Ascending aorta (tissue), 2 donors: Measurements from ENCODE around the gene FOCAD. TPM values are rescaled to one million over a fixed set of nuclear protein-coding genes. Genes with fewer than 3 reads are reported as not detected.
"Not testable (repeated sequence)": the region's sequence is repeated elsewhere in the genome, so short reads cannot be mapped to it uniquely, and the experiment has no call there.

Experiments used
- DNase-seq, 2 donors: peaks; one replicate each; pipeline ENCODE4 v3.0.0-alpha.2; 2019; ENCODE audit warnings: low spot score in 2 of 2
- H3K27ac ChIP-seq, 2 donors: fragments of 200-600 bp; sonication (generic); one replicate each; pipeline ENCODE4 v1.5.1; 2016 to 2017; ENCODE audit warnings: mild to moderate bottlenecking in 1 of 2
- H3K27me3 ChIP-seq: fragments of 200-600 bp; sonication (generic); one replicate; pipeline ENCODE4 v1.5.1; 2017
- H3K36me3 ChIP-seq, 2 donors: fragments of 200-600 bp; sonication (generic); one replicate each; pipeline ENCODE4 v1.5.1; 2016
- H3K4me1 ChIP-seq, 2 donors: fragments of 200-600 bp; sonication (generic); one replicate each; pipeline ENCODE4 v1.5.1; 2016 to 2017; ENCODE audit warnings: mild to moderate bottlenecking in 1 of 2
- H3K4me3 ChIP-seq, 2 donors: fragments of 200-600 bp; sonication (generic); one replicate each; pipeline ENCODE4 v1.5.1; 2016 to 2017; ENCODE audit warnings: mild to moderate bottlenecking in 1 of 2
- H3K9me3 ChIP-seq, 2 donors: fragments of 200-600 bp; sonication (generic); one replicate each; pipeline ENCODE4 v1.5.1; 2016
- intact Hi-C: fragments of 100-400 bp; cut with DNase I; formaldehyde crosslinking; loops from one replicate; pipeline ENCODE4 v1.15.1; 2023
- total RNA-seq: library from RNA; depleted of rRNA; stranded (reverse); fragments of >200 nt; gene quantifications from one replicate; pipeline ENCODE4 v1.1.0, GENCODE V29; 2016
- TF ChIP-seq, protein P1 (sequence below), 3 experiments: fragments of 200-600 bp in 2 of 3; fragments of 450-650 bp in 1 of 3; sonication (generic) in 2 of 3; IDR thresholded peaks; one replicate each; pipeline ENCODE4 v1.5.1; 2016 to 2019; ENCODE audit warnings: antibody characterized with exemption in 3 of 3, mild to moderate bottlenecking in 1 of 3, moderate library complexity in 1 of 3

Gene FOCAD
- total RNA-seq, 1 donor from 2014 or later: 64.3 TPM

DNA sequence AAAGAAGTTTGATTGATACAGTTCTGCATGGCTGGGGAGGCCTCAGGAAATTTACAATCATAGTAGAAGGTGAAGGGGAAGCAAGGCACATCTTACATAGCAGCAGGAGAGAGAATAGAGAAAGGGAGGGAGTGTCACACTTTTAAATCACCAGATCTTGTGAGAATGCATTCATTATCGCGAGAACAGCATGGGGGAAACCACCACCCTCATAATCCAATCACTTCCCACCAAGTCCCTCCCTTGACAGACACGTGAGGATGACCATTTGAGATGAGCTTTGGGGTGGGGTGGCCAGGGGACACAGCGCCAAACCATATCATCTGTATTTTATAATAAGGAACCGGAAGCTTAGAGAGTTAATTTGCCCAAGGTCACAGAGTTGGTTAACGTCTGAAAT, 13.7 kb upstream of the FOCAD start:
- Histone ChIP-seq H3K27ac (no peak overlapping the region), H3K4me3 (no peak overlapping the region), H3K27me3 (no peaks in the 10 kb centered on the region), H3K4me1 (no peaks in the 10 kb centered on the region), H3K36me3 (no peaks in the 10 kb centered on the region), H3K9me3 (no peaks in the 10 kb centered on the region)
- TF ChIP-seq, protein P1, sequence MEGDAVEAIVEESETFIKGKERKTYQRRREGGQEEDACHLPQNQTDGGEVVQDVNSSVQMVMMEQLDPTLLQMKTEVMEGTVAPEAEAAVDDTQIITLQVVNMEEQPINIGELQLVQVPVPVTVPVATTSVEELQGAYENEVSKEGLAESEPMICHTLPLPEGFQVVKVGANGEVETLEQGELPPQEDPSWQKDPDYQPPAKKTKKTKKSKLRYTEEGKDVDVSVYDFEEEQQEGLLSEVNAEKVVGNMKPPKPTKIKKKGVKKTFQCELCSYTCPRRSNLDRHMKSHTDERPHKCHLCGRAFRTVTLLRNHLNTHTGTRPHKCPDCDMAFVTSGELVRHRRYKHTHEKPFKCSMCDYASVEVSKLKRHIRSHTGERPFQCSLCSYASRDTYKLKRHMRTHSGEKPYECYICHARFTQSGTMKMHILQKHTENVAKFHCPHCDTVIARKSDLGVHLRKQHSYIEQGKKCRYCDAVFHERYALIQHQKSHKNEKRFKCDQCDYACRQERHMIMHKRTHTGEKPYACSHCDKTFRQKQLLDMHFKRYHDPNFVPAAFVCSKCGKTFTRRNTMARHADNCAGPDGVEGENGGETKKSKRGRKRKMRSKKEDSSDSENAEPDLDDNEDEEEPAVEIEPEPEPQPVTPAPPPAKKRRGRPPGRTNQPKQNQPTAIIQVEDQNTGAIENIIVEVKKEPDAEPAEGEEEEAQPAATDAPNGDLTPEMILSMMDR (IDR thresholded peaks at IDR 0.05): no peak
- intact Hi-C loops: no loop called here
- DNase-seq: no peak

DNA sequence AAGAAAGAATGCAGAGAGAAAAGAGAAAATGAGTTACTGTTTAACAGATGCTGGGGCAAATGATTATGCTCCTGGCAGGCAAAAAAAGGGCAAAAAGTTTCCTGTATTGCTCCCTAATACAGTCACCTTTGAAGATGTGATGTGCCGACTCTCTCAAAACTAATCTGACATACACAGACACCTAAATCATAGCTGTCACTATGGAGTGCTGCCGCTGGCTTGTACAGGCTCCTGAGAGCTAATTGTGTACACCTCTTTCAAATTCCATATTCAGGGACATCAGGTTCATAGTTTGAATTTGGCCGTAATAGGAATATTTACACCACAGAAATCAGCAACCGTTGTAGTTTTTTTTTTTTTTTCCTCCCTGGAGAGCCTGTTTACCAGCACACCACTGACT, 12.4 kb upstream of the FOCAD start:
- no peak for DNase-seq
- intact Hi-C loops: no loop called here
- H3K27me3 ChIP-seq: no peaks in the 10 kb centered on the region
- TF ChIP-seq, protein P1 (IDR thresholded peaks at IDR 0.05): no peak
- H3K4me3 ChIP-seq: no peak overlapping the region
- no peaks in the 10 kb centered on the region for H3K9me3 ChIP-seq
- no peaks in the 10 kb centered on the region for H3K36me3 ChIP-seq
- no peaks in the 10 kb centered on the region for H3K4me1 ChIP-seq
- no peak overlapping the region for H3K27ac ChIP-seq

DNA sequence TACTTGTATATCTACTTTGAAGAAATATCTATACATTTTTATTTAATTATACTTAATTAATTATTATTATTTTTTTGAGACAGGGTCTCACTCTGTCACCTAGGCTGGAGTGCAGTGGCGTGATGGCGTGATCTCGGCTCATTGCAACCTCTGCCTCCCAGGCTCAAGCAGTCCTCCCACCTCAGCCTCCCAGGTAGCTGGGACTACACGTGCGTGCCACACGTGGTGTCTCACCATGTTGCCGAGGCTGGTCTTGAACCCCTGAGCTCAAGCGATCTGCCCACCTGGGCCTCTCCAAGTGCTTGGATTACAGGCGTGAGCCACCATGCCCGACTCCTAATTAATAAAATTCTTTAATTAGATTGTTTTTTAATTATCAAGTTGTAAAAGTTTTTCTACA, 10.5 kb upstream of the FOCAD start:
- H3K4me3 ChIP-seq, H3K36me3 ChIP-seq, DNase-seq, H3K27me3 ChIP-seq, H3K9me3 ChIP-seq, H3K4me1 ChIP-seq, H3K27ac ChIP-seq, intact Hi-C loops: not testable (repeated sequence)

DNA sequence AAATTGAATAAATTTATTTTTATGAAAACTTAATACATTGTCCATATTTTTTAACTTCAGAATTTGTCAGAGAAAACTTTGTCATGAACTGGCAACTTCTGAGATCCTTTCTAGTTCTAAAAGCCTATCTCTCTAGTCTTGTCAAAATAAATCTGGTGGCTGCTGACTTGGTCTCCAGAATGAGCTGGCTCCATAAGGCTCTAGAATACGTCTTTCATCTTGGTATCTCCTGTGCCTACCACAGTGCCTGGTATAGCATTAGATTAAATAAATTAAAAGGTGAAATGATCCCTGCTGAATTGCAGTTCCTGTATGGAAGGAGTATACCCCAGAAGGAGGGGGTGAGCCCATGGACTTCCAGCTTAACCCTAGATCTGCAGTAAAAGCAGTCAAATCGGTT, 2.6 kb upstream of the FOCAD start:
- Histone ChIP-seq H3K36me3 (no peaks in the 10 kb centered on the region), H3K4me1 (peaks cover 0 to 13% of the 10 kb centered on the region in 2 donors), H3K9me3 (no peaks in the 10 kb centered on the region), H3K27me3 (no peaks in the 10 kb centered on the region), H3K27ac (no peak overlapping the region), H3K4me3 (no peak overlapping the region)
- intact Hi-C loops: loop anchor here (5.0 to 10.0 kb wide), 3 partner anchors 303 to 1123 kb away; partner anchors contain the start of gene MTAP
- no peak for DNase-seq
- TF ChIP-seq, protein P1 (IDR thresholded peaks at IDR 0.05): no peak

DNA sequence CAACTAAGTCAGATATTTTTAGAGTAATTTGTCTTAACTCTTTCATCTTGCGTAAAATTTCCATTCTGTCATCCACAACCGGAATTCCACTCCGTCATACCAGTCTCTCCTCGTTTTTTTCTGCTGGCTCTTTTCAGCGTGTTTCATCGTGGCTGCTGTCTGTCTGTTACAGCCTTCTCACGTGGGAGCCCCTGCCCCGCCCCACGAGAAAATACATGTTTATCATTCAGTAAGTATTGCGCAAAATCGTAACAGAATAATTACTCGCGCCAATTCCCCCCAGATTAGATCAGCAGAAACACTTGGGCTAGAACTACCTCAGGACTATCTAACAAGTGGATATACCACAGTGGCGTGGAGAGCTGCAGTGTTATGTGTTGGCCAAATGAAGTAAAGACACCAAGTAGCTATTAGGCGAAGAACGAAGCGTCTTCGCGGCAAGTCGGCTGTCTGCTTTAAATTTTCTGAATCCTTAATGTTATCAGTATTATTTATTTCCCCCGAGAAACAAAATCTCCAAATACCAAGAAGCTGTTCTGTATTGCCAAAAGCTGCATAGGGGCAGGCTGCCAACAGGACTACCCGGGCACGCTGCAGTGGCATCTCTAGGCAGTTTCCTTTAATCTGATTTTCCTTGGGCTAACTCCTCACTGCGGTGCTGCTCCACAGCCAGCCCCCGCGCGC, 566 bp upstream of the FOCAD start:
- DNase-seq: peak; percentile 56 to 92
- intact Hi-C loops: loop anchor here (1.0 to 10.0 kb wide), 5 partner anchors 61 to 1121 kb away; partner anchors contain the start of genes MLLT3 and MTAP
- TF ChIP-seq, protein P1 (IDR thresholded peaks at IDR 0.05): no peak
- no peaks in the 10 kb centered on the region for H3K9me3 ChIP-seq
- H3K4me1 ChIP-seq: peaks cover 0 to 13% of the 10 kb centered on the region in 2 donors
- H3K4me3 ChIP-seq: peak overlapping the region; percentile 89 to 100
- no peaks in the 10 kb centered on the region for H3K27me3 ChIP-seq
- no peaks in the 10 kb centered on the region for H3K36me3 ChIP-seq
- H3K27ac ChIP-seq: peak overlapping the region; percentile 94 to 98

DNA sequence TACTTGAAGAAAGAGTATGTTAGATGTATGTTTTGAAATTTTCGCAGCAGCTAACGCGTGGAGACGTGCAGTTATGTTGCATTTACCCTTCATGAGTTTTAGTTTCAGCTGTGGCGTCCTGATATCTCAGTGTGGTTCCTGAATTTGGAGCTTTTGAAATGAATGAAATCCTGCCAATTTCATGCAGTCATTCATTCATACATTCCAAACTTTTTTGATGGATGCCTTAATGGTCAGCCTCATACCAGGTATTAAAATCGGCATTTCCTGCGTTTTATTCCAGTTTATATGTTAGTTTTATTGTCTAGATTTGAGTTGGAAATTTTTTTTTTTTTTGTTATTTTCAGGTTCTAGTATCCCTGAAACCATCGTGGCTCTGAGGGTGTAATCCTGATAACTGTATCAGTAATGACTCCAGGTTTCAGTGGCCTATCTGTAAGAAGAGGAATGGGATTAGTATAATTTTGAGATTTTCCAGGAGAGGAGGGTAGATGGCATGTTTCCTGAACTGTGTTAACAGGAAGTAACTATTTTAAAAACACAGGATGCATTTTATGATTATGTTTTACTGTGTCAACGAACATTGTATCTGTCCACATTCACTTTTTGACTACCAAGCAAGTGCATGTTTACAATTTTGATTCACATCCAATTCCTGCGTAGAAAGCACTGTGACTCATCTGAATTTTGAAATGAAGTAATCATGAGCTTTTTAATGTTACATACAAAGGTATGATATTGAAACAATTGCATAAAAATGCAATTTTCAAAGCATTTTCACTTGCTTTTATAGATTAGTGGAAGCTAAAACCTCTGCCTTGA, 1.0 kb downstream of the FOCAD start:
- H3K27me3 ChIP-seq: no peaks in the 10 kb centered on the region
- intact Hi-C loops: loop anchor here (1.0 to 10.0 kb wide), 5 partner anchors 63 to 1120 kb away; partner anchors contain the start of genes MLLT3 and MTAP
- no peak for DNase-seq
- H3K27ac ChIP-seq: peak overlapping the region; percentile 94 to 98
- TF ChIP-seq, protein P1 (IDR thresholded peaks at IDR 0.05): no peak
- no peaks in the 10 kb centered on the region for H3K9me3 ChIP-seq
- no peaks in the 10 kb centered on the region for H3K36me3 ChIP-seq
- peak overlapping the region; percentile 89 to 100 for H3K4me3 ChIP-seq
- H3K4me1 ChIP-seq: peaks cover 0 to 13% of the 10 kb centered on the region in 2 donors
